Stimulated activated CD4-positive, alpha-beta T cell treated with anti-CD3 and anti-CD28 coated beads, Interleukin-15, amount 100 ng/mL, for 48 hours (primary cell): ENCODE results near the gene TREX2.

ENCODE experiments used
- DNase-seq, 2 donors: peaks; one replicate each; pipeline ENCODE4 v3.0.0-alpha.2; 2020; ENCODE audit warnings: low read depth in 2 of 2

Gene TREX2

GRCh38 chrX:153456161-153456560 is 10.3 kb upstream of the TREX2 start:
- DNase-seq: no peak

GRCh38 chrX:153455571-153455970 is 9.7 kb upstream of the TREX2 start:
- DNase-seq: no peak

- no peak for DNase-seq
Measured at GRCh38 chrX:153454901-153455550, 9.2 kb upstream of the TREX2 start.

- no peak for DNase-seq
Measured at GRCh38 chrX:153450949-153451277, 5.1 kb upstream of the TREX2 start.

GRCh38 chrX:153450114-153450948 is 4.5 kb upstream of the TREX2 start:
- DNase-seq: no peak

GRCh38 chrX:153449368-153450113 is 3.7 kb upstream of the TREX2 start:
- DNase-seq: no peak

GRCh38 chrX:153448556-153449367 is 2.9 kb upstream of the TREX2 start:
- no peak for DNase-seq

- DNase-seq: no peak
Measured at GRCh38 chrX:153447581-153447960, 1.7 kb upstream of the TREX2 start.

GRCh38 chrX:153446950-153447580 is 1.2 kb upstream of the TREX2 start:
- no peak for DNase-seq

- no peak for DNase-seq
Measured at GRCh38 chrX:153446636-153446936, 730 bp upstream of the TREX2 start.

- DNase-seq: no peak
Measured at GRCh38 chrX:153445106-153445855, 575 bp downstream of the TREX2 start.

GRCh38 chrX:153444333-153445011 is 1.4 kb downstream of the TREX2 start:
- no peak for DNase-seq

- DNase-seq: no peak
Measured at GRCh38 chrX:153443476-153444332, 2.2 kb downstream of the TREX2 start.

- no peak for DNase-seq
Measured at GRCh38 chrX:153442463-153442862, 3.4 kb downstream of the TREX2 start.

GRCh38 chrX:153441981-153442380 is 3.9 kb downstream of the TREX2 start:
- DNase-seq: no peak

- no peak for DNase-seq
Measured at GRCh38 chrX:153441296-153441695, 4.6 kb downstream of the TREX2 start.

GRCh38 chrX:153440556-153441135 is 5.2 kb downstream of the TREX2 start:
- no peak for DNase-seq

- no peak for DNase-seq
Measured at GRCh38 chrX:153439977-153440376, 5.9 kb downstream of the TREX2 start.

- no peak for DNase-seq
Measured at GRCh38 chrX:153438532-153438931, 7.3 kb downstream of the TREX2 start.
